Liver (tissue), 3 donors: ENCODE measurements around the gene VDAC1.

ENCODE experiments used
- EGR1 ChIP-seq, 2 donors: IDR thresholded peaks; 2 replicates each; pipeline ENCODE4 v1.6.1; 2016 to 2018; ENCODE audit warnings: antibody characterized with exemption in 2 of 2, low read depth in 2 of 2
- FOXA1 ChIP-seq: IDR thresholded peaks from 2 replicates; pipeline ENCODE4 v1.6.1; 2016; ENCODE audit warnings: antibody characterized with exemption
- FOXA2 ChIP-seq: IDR thresholded peaks from 2 replicates; pipeline ENCODE4 v1.6.1; 2016; ENCODE audit warnings: antibody characterized with exemption
- GABPA ChIP-seq, 2 donors: IDR thresholded peaks in 1 of 2; conservative IDR thresholded peaks in 1 of 2; 2 replicates each; pipeline ENCODE4 v1.6.1; 2016; ENCODE audit warnings: antibody characterized with exemption in 2 of 2, mild to moderate bottlenecking in 1 of 2, moderate library complexity in 1 of 2
- JUND ChIP-seq, 2 donors: IDR thresholded peaks; 2 replicates each; pipeline ENCODE4 v1.6.1; 2016; ENCODE audit warnings: antibody characterized with exemption in 2 of 2
- RAD21 ChIP-seq, 2 donors: IDR thresholded peaks; 2 replicates each; pipeline ENCODE4 v1.6.1; 2016; ENCODE audit warnings: antibody characterized with exemption in 2 of 2, mild to moderate bottlenecking in 2 of 2
- SP1 ChIP-seq: IDR thresholded peaks from 2 replicates; pipeline ENCODE4 v1.6.1; 2018; ENCODE audit warnings: antibody characterized with exemption, mild to moderate bottlenecking
- TAF1 ChIP-seq: conservative IDR thresholded peaks from 2 replicates; pipeline ENCODE4 v1.6.1; 2016; ENCODE audit warnings: antibody characterized with exemption, mild to moderate bottlenecking
- YY1 ChIP-seq: IDR thresholded peaks from 2 replicates; pipeline ENCODE4 v1.6.1; 2016; ENCODE audit warnings: antibody characterized with exemption, mild to moderate bottlenecking
- TF ChIP-seq, protein P1 (sequence below): fragments of 150-350 bp; IDR thresholded peaks from 2 replicates; pipeline ENCODE4 v1.5.1; 2017; ENCODE audit warnings: improper control_type of control experiment, low read depth, low read length; ENCODE audit not compliant: missing input control
- TF ChIP-seq, protein P2 (sequence below): IDR thresholded peaks from 2 replicates; pipeline ENCODE4 v1.6.1; 2016; ENCODE audit warnings: antibody characterized with exemption
- TF ChIP-seq, protein P3 (sequence below): IDR thresholded peaks from 2 replicates; pipeline ENCODE4 v1.6.1; 2016; ENCODE audit warnings: antibody characterized with exemption
- TF ChIP-seq, protein P4 (sequence below): IDR thresholded peaks from 2 replicates; pipeline ENCODE4 v1.6.1; 2016; ENCODE audit warnings: antibody characterized with exemption, mild to moderate bottlenecking
- TF ChIP-seq, protein P5 (sequence below): IDR thresholded peaks from 2 replicates; pipeline ENCODE4 v1.6.1; 2016; ENCODE audit warnings: antibody characterized with exemption
- donor health status: healthy.
- donor health status: healthy.

DNA sequence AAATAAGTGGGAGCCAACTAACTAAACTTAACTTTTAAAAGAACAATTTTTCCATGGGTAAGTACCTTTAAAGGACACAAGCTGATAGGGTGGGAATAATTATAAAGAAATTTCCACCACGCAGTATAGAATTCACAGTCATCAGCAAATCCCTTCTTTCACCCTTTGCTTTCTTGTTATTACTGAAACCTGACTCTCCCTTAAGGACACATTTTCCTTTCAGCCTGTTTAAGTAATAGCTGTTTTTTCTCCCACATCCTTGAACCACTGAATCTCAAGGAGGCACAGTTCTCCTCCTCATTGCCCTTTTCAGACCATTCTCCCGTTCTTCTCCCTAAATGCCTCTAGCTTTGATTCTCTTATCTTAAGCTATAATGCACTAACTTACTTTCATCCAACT lies 42.6 kb downstream of the VDAC1 start:
- TF ChIP-seq, protein P1, sequence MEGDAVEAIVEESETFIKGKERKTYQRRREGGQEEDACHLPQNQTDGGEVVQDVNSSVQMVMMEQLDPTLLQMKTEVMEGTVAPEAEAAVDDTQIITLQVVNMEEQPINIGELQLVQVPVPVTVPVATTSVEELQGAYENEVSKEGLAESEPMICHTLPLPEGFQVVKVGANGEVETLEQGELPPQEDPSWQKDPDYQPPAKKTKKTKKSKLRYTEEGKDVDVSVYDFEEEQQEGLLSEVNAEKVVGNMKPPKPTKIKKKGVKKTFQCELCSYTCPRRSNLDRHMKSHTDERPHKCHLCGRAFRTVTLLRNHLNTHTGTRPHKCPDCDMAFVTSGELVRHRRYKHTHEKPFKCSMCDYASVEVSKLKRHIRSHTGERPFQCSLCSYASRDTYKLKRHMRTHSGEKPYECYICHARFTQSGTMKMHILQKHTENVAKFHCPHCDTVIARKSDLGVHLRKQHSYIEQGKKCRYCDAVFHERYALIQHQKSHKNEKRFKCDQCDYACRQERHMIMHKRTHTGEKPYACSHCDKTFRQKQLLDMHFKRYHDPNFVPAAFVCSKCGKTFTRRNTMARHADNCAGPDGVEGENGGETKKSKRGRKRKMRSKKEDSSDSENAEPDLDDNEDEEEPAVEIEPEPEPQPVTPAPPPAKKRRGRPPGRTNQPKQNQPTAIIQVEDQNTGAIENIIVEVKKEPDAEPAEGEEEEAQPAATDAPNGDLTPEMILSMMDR: no peak
- TF ChIP-seq, protein P2, sequence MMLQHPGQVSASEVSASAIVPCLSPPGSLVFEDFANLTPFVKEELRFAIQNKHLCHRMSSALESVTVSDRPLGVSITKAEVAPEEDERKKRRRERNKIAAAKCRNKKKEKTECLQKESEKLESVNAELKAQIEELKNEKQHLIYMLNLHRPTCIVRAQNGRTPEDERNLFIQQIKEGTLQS: no peak
- no peak for TF ChIP-seq FOXA1
- TF ChIP-seq, protein P3, sequence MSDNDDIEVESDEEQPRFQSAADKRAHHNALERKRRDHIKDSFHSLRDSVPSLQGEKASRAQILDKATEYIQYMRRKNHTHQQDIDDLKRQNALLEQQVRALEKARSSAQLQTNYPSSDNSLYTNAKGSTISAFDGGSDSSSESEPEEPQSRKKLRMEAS: no peak
- TF ChIP-seq RAD21 (IDR thresholded peaks at IDR 0.05): no peak
- TF ChIP-seq, protein P4, sequence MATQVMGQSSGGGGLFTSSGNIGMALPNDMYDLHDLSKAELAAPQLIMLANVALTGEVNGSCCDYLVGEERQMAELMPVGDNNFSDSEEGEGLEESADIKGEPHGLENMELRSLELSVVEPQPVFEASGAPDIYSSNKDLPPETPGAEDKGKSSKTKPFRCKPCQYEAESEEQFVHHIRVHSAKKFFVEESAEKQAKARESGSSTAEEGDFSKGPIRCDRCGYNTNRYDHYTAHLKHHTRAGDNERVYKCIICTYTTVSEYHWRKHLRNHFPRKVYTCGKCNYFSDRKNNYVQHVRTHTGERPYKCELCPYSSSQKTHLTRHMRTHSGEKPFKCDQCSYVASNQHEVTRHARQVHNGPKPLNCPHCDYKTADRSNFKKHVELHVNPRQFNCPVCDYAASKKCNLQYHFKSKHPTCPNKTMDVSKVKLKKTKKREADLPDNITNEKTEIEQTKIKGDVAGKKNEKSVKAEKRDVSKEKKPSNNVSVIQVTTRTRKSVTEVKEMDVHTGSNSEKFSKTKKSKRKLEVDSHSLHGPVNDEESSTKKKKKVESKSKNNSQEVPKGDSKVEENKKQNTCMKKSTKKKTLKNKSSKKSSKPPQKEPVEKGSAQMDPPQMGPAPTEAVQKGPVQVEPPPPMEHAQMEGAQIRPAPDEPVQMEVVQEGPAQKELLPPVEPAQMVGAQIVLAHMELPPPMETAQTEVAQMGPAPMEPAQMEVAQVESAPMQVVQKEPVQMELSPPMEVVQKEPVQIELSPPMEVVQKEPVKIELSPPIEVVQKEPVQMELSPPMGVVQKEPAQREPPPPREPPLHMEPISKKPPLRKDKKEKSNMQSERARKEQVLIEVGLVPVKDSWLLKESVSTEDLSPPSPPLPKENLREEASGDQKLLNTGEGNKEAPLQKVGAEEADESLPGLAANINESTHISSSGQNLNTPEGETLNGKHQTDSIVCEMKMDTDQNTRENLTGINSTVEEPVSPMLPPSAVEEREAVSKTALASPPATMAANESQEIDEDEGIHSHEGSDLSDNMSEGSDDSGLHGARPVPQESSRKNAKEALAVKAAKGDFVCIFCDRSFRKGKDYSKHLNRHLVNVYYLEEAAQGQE: no peak
- TF ChIP-seq JUND (IDR thresholded peaks at IDR 0.05): no peak
- no peak for TF ChIP-seq EGR1 (IDR thresholded peaks at IDR 0.05; ENCODE audit: low read depth in 2 of 2)
- TF ChIP-seq FOXA2: no peak
- TF ChIP-seq YY1: no peak
- TF ChIP-seq, protein P5, sequence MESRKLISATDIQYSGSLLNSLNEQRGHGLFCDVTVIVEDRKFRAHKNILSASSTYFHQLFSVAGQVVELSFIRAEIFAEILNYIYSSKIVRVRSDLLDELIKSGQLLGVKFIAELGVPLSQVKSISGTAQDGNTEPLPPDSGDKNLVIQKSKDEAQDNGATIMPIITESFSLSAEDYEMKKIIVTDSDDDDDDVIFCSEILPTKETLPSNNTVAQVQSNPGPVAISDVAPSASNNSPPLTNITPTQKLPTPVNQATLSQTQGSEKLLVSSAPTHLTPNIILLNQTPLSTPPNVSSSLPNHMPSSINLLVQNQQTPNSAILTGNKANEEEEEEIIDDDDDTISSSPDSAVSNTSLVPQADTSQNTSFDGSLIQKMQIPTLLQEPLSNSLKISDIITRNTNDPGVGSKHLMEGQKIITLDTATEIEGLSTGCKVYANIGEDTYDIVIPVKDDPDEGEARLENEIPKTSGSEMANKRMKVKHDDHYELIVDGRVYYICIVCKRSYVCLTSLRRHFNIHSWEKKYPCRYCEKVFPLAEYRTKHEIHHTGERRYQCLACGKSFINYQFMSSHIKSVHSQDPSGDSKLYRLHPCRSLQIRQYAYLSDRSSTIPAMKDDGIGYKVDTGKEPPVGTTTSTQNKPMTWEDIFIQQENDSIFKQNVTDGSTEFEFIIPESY: no peak
- no peak for TF ChIP-seq GABPA (IDR thresholded peaks at IDR 0.05 in 1 of 2, conservative IDR thresholded peaks at IDR 0.05 in 1 of 2)
- TF ChIP-seq TAF1: no peak
- no peak for TF ChIP-seq SP1
